SIG-M5 treated with dmso at 0.1 percent for 504 hours (cell line): ENCODE measurements around the gene CCM2.

Experiments used
- DNase-seq: peaks from one replicate; lab custom pipeline; 2025; ENCODE audit not compliant: unreplicated experiment; lab: John Stamatoyannopoulos, UW

The CCM2 gene

GRCh38 chr7:44969049-44969700 is 30.8 kb upstream of the CCM2 start:
- no peak for DNase-seq

GRCh38 chr7:44969701-44970522 is 30.1 kb upstream of the CCM2 start:
- DNase-seq = no peak

DNA sequence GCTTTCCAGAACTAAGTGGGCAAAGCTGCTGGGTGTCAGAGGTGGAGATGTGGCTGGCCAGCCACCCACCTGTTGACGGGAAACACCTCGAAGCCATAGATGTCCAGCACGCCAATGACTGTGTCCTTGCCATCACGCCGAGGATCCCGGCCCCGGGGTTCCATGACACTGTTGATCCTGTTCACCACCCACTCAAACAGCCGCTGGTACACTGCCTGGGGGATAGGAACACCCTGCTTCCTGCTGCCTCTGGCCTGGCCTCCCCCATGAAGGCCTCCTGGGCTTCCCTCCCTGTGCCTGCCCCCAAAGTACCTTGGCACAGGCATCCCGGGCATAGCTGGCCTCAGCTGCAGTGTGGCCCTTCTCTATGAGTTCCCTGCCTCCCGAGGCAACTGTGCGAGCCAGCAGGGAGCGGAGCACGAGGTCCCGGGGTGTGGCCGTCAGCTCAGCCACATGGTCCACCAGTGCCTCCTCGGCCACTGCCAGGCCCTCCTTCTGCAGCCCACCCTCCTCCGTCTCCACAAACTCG is 29.4 kb upstream of the CCM2 start:
- DNase-seq = no peak

DNA sequence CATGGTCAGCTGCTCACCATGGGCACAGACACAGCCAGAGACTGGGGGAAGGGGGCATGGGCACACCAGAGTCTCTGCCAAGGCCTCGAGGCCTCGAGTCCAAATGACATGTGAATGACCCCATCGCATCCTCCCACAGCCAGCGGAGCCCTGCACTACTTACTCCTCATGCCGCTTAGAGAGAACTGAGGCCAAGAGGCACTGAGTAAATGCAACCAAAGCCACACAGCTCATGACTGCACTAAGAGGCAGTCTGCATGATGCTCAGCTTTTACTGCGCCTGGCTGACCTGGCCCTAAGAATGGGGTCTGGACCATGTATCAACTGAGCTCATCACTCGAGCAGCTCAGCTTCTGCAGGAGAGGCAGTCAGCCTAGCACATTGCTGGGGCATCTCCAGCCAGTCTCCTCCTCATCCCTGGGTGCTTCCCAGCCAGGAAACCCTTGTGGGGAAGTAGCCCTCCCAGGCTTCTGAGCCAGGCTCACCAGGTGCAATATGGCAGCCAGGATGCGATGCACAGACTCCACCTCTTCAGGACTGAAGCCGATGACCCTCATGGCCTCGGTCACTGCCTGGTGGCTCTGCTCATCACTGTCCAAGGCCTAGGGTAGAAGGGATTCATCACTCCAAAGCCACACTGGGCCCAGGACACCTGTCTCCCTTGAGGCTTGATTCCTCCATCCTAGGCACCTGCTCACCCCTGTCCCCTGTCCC is 28.7 kb upstream of the CCM2 start:
- DNase-seq = no peak

- no peak for DNase-seq
Measured at GRCh38 chr7:44971902-44972441, 28.0 kb upstream of the CCM2 start.

DNA sequence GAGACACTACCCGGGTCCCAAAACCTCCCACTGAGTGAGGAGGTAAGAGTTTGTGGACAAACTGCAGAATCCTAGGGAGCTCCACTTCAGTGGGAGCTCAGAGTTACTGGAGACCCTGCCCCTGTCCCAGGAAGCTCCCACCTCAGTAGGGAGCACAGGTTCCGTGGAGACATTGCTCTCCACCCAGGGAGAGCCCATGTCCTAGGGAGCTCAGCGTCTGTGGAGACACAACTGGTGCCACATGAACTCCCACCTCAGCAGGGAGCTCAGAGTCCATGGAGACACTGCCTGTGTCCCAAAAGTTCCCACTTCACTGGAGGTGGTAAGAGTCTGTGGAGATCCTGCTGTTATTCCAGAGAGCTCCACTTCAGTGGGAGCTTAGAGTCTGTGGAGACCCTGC is 27.4 kb upstream of the CCM2 start:
- no peak for DNase-seq

GRCh38 chr7:44973610-44974401 is 26.2 kb upstream of the CCM2 start:
- no peak for DNase-seq

GRCh38 chr7:44974549-44974948 is 25.5 kb upstream of the CCM2 start:
- no peak for DNase-seq

DNA sequence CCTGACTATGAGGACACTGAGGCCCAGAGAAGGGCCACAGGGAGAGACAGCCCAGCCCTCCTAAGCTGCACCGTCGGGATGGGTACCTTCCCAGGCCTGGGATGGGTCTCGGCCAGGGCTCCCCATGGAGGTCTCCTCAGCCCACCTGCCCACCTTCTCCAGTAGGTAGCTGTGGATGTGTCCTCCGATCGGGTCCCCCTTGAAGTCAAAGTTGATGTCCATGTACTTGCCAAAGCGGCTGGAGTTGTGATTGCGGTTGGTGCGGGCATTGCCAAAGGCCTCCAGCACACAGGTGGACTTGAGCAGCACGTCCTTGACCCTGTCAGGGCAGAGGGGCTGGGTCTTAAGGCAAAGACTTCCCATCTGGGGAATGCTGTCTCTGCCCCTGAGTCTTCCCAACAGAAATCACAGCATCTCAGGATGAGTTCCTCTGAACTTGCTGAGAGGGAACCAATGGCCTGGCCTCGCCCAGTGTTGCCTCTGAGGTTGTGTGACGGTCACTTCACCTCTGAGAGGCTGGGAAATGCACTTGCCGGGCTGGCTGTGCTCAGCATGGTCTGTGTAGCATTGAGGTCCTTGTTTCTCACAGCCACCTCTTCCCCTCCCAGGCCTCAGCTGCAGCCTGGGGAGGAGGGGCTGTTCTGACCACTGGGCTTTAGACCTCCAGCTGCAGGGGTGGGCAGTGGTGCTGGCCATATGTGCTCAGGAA is 24.5 kb upstream of the CCM2 start:
- no peak for DNase-seq

- DNase-seq = no peak
Measured at GRCh38 chr7:44976040-44976745, 23.8 kb upstream of the CCM2 start.

DNA sequence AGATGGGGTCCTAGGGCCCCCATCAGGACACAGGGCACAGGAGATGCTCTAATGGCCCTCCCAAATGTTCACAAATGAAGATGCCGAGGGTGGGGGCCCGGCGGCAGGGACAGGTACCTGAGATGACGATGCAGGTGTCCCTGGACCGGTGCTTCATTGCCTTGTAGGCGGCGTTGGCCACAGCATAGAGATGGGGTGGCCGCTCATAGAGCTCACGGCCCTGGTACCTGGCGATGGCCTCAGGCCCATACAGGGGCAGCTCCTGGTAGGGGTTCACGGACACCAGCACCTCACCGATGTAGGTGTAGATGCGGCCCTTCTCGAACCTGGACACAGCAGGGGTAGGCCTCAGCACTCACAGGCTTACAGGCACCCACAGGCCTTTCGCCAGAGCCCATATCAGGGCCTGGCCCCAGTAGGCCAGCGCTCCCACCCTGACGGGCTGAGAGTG is 23.2 kb upstream of the CCM2 start:
- DNase-seq = no peak

GRCh38 chr7:44977304-44977958 is 22.6 kb upstream of the CCM2 start:
- DNase-seq = peak; percentile 78

- no peak for DNase-seq
Measured at GRCh38 chr7:44977959-44978335, 22.1 kb upstream of the CCM2 start.

DNA sequence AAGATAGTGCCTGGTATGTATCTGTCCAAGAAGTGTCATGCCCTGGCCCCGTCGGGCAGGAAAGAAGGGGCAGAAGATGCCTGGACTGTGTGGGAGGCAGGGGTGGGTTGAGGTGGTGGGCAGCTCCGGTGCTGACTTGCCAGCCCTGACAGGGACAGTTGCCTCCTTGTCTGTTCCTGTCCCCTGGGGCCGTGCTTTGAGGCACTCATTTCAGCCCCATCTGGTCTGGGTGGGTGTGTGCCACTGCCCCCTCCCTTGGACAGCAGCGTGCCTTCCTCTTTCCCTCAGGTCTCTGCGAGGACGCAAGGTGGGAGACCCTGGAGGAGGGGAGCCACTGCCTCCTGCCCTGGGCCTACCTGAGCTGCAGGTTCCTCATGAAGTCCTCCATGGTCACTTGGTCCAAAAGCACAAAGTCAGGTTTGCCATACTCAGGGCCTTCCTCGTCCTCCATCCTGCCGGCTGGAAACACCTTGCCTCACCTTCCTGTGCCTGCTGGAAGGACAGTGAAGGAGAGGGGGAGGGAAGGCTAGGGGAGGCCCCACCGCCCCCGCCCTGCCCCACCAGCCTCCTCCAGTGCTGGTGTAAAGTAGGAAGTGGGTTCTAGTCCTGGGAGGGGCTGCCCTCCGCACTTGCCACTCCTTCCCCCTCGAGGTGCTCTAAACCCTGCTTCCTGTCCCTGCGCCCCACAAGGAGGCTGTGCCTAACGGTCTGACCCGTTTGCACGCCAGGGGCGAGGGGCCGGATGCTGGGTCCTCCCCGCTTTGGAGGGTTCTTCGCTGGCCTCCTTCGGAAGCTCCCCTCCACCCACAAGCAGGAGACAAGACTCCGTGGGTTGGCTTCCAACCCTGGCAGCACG is 21.3 kb upstream of the CCM2 start, which contains the start of gene MYO1G:
Gene MYO1G (minus strand): TSS at position 505 of the 856 bp plus-strand sequence. CDS start 54 bp downstream, at position 451.
- DNase-seq = peak; percentile 97

DNA sequence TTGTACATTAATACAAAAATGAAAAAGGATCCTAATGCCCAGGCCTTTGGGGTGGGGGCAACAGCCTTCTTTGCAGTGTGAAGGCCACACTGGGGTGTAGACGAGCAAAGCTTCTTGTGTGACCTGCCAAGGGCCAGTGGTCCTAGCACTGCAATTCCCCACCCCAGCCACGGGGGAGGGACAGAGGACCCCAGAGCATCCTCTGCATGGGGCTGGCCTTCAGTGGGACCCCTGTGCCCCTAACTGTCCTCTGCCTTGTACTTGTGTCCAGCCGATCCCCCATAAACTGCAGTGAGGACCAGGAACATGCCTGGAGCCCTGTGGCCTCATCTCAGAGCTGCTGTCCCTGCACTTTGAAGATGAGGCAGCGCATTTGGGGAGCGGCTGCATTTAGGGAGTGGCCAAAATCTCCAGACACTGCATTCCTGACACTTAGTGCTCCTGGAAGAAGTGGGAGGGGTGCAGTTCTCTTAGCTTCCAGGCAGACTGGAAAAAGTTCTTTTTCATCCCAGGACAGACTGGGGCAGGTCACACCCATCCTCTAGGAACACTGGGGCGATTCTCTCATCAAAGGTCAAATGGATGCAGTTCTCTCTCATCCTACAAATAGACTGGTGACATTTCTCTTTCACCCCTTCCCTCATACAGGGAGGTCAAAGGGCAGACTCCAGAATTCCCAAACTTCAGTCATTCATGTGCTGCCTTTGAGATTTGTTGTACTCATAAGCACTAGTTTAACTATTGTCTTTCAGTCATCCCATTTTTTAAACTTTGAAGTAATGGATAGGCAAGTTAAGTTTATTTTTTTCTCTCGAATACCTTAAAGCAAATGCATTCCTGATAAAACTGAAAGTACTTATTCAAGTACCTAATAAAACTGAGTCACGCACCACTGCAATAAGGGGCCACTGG is 20.3 kb upstream of the CCM2 start:
- DNase-seq = no peak

DNA sequence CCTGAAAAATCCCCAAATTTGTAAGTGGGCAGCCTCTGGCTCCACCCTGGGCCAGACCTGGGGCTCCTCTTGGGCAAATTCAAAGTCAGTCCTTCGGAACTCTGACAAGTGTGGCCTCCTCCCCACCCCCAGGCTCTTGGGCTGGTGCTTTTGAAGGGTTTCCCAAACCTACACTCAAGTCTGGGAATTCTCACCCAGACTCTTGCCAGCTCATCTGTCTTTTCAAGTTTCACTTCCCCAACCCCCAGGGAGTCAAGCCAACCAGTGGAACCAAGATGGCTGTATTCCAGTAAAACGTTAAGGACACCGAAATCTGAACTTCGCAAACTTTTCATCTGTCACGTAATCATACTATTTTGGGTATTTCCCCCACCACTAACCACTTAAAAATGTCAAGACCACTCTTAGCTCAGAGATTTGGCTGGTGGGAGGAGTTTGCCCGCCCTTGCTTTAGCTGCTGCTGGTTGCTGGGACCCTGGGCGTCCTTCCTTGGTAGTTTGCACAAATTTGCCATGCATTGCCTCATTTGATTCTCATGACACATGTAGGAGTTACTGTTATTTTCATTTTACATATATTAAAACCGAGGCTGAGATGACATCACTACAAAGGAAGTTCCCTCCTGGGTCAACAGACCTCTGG is 19.5 kb upstream of the CCM2 start:
- DNase-seq = peak; percentile 99
